ENCODE measurements around the gene CREG1. TPM values are rescaled to one million over a fixed set of nuclear protein-coding genes. Genes with fewer than 3 reads are reported as not detected.

Gene CREG1
- total and polyA plus RNA-seq, 2 experiments from 2014 or later, result 21.2 to 42.7 TPM

DNA sequence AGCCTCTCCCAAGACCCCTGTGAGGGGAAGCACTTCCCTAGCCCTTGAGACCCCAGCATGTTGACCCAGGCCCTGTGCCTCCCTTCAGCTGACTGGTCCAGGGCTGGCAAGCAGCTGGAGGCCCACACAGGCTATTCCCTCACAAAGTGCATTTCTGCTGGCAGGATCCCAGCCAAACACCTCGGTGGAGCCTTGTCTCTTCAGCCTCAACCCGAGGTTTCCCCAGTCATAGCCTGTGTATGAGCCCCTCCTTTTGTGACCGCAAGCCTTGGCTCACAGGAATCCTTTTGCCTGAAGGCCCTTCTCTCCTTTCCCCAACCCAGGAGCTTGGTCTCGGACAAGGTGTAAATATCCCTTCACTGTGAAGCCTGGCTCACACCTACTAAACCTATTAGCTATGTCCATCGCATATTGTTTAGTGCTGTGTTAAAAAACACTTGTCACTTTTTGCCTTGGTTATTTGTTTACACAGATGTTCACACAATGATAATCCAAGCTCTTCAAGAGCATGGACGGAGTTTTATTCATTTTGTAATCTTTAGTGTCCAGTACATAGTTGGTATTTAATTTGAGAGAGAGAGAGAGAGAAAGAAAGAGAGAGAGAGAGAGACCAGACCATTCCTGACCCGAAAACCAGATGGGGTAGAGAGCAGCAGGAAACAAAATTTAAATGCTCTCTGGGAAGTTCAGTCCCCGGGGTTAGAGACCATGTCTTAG lies 26.7 kb downstream of the CREG1 start:
- no peak overlapping the region for H3K27ac ChIP-seq (ENCODE audit: low read depth)
- peaks cover 15% of the 10 kb centered on the region for H3K27me3 Mint-ChIP-seq (ENCODE audit: insufficient read depth, low read depth, poor library complexity)
- TF ChIP-seq POLR2AphosphoS5 (IDR thresholded peaks at IDR 0.05; ENCODE audit: low read depth) (no peak), STAT1 (IDR thresholded peaks at IDR 0.05; ENCODE audit: unreplicated experiment) (no peak), REST (IDR thresholded peaks at IDR 0.05; ENCODE audit: unreplicated experiment) (no peak), ZNF331 (CRISPR knock-in tag; IDR thresholded peaks at IDR 0.05; ENCODE audit: low read depth) (no peak), EZH2phosphoT487 (IDR thresholded peaks at IDR 0.05; ENCODE audit: unreplicated experiment) (no peak), EZH2 (IDR thresholded peaks at IDR 0.05; ENCODE audit: low read depth, unreplicated experiment) (no peak), CREB1 (CRISPR knock-in tag; IDR thresholded peaks at IDR 0.05; ENCODE audit: low read depth) (no peak), NANOG (IDR thresholded peaks at IDR 0.05; ENCODE audit: borderline replicate concordance) (no peak)
- TF ChIP-seq, protein P1, sequence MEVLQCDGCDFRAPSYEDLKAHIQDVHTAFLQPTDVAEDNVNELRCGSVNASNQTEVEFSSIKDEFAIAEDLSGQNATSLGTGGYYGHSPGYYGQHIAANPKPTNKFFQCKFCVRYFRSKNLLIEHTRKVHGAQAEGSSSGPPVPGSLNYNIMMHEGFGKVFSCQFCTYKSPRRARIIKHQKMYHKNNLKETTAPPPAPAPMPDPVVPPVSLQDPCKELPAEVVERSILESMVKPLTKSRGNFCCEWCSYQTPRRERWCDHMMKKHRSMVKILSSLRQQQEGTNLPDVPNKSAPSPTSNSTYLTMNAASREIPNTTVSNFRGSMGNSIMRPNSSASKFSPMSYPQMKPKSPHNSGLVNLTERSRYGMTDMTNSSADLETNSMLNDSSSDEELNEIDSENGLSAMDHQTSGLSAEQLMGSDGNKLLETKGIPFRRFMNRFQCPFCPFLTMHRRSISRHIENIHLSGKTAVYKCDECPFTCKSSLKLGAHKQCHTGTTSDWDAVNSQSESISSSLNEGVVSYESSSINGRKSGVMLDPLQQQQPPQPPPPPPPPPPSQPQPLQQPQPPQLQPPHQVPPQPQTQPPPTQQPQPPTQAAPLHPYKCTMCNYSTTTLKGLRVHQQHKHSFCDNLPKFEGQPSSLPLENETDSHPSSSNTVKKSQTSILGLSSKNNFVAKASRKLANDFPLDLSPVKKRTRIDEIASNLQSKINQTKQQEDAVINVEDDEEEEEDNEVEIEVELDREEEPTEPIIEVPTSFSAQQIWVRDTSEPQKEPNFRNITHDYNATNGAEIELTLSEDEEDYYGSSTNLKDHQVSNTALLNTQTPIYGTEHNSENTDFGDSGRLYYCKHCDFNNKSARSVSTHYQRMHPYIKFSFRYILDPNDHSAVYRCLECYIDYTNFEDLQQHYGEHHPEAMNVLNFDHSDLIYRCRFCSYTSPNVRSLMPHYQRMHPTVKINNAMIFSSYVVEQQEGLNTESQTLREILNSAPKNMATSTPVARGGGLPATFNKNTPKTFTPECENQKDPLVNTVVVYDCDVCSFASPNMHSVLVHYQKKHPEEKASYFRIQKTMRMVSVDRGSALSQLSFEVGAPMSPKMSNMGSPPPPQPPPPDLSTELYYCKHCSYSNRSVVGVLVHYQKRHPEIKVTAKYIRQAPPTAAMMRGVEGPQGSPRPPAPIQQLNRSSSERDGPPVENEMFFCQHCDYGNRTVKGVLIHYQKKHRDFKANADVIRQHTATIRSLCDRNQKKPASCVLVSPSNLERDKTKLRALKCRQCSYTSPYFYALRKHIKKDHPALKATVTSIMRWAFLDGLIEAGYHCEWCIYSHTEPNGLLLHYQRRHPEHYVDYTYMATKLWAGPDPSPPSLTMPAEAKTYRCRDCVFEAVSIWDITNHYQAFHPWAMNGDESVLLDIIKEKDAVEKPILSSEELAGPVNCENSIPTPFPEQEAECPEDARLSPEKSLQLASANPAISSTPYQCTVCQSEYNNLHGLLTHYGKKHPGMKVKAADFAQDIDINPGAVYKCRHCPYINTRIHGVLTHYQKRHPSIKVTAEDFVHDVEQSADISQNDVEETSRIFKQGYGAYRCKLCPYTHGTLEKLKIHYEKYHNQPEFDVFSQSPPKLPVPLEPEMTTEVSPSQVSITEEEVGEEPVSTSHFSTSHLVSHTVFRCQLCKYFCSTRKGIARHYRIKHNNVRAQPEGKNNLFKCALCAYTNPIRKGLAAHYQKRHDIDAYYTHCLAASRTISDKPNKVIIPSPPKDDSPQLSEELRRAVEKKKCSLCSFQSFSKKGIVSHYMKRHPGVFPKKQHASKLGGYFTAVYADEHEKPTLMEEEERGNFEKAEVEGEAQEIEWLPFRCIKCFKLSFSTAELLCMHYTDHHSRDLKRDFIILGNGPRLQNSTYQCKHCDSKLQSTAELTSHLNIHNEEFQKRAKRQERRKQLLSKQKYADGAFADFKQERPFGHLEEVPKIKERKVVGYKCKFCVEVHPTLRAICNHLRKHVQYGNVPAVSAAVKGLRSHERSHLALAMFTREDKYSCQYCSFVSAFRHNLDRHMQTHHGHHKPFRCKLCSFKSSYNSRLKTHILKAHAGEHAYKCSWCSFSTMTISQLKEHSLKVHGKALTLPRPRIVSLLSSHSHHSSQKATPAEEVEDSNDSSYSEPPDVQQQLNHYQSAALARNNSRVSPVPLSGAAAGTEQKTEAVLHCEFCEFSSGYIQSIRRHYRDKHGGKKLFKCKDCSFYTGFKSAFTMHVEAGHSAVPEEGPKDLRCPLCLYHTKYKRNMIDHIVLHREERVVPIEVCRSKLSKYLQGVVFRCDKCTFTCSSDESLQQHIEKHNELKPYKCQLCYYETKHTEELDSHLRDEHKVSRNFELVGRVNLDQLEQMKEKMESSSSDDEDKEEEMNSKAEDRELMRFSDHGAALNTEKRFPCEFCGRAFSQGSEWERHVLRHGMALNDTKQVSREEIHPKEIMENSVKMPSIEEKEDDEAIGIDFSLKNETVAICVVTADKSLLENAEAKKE (CRISPR knock-in tag; IDR thresholded peaks at IDR 0.05), result no peak
- TF ChIP-seq, protein P2, sequence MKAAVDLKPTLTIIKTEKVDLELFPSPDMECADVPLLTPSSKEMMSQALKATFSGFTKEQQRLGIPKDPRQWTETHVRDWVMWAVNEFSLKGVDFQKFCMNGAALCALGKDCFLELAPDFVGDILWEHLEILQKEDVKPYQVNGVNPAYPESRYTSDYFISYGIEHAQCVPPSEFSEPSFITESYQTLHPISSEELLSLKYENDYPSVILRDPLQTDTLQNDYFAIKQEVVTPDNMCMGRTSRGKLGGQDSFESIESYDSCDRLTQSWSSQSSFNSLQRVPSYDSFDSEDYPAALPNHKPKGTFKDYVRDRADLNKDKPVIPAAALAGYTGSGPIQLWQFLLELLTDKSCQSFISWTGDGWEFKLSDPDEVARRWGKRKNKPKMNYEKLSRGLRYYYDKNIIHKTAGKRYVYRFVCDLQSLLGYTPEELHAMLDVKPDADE (IDR thresholded peaks at IDR 0.05), result no peak
- no peaks in the 10 kb centered on the region for H3K79me2 ChIP-seq (replicated peaks; ENCODE audit: insufficient read depth)
- H3K36me3 ChIP-seq (ENCODE audit: insufficient read depth), result no peaks in the 10 kb centered on the region
- no peaks in the 10 kb centered on the region for H3K9me2 ChIP-seq (ENCODE audit: insufficient read depth)
- H3K4me3 ChIP-seq, result no peak overlapping the region
- no peak overlapping the region for H3K27ac Mint-ChIP-seq
- no peak overlapping the region for H3K4me2 ChIP-seq
- DNase-seq (ENCODE audit: low spot score) (no peak), ATAC-seq (peak; percentile 24; the same call in 1 of the 3 replicates)
- no peaks in the 10 kb centered on the region for H3K36me3 Mint-ChIP-seq (ENCODE audit: low read depth)
- H2AFZ ChIP-seq, result no peak overlapping the region; the same call in 1 of the 2 replicates
- H3F3A ChIP-seq (replicated peaks; ENCODE audit: low read depth), result no peaks in the 10 kb centered on the region
- no peak overlapping the region for H3K4me3 Mint-ChIP-seq
- H3K4me1 ChIP-seq (ENCODE audit: insufficient read depth), result no peaks in the 10 kb centered on the region
- H3K4me1 Mint-ChIP-seq, result peaks cover 6% of the 10 kb centered on the region
- no peaks in the 10 kb centered on the region for H4K20me1 ChIP-seq (replicated peaks; ENCODE audit: insufficient read depth)
- H3K9me3 Mint-ChIP-seq, result no peaks in the 10 kb centered on the region; the same call in 1 of the 3 replicates
- H3K27me3 ChIP-seq (ENCODE audit: insufficient read depth), result no peaks in the 10 kb centered on the region

Data from GM23338 (cell line).